ENCODE data around the gene ANKRD40CL.

The ANKRD40CL gene

DNA sequence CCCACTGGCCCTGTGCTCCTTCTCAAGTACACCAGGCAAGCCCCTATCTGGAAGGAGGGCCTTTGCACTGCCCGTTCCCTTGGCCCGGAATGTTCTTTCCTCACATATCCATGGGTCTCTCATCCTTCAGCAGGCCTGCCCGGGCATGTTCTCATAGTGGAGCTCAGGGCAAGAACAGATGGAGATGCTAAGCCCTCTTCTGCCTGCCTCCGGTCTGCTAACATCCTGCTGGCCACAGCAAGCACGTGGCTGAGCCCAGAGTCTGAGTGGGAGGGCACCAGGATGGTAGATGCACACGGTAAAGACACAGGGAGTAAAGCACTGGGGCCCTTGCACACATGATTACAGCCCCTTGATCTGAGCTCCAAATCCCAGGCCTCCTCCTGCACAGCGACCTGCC, 19.8 kb upstream of the ANKRD40CL start:
- no peak for DNase-seq (ENCODE audit: low read depth)

DNA sequence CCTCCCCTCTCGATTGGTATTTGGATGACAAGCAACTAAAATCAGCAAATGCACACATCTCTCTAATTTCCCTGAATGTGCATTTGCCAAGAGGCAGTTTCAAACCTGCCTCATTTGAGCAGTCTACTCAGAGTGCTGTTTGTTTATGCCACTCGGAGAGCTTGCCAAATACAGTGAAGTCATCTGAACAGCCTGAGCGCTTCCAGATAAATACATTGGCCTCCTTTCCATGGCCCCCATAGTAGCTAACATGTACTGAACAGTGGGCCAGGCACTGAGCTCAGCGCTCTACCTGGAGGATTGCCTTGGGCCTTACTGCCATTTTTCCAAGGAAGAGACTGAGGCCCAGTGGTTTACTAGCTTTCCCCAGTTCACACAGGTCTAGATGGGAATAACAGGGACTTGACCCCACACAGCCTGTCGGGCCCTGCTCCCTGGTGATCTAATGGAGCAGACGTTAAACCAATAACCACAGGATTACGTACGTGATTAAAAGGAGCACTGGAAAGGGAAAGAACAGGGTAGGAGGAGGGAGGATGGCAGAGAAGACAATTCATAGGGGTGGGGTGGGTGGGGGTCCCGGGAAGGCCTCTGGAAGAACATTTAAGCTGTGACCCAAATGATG, 18.7 kb upstream of the ANKRD40CL start:
- DNase-seq (ENCODE audit: low read depth), result no peak

DNA sequence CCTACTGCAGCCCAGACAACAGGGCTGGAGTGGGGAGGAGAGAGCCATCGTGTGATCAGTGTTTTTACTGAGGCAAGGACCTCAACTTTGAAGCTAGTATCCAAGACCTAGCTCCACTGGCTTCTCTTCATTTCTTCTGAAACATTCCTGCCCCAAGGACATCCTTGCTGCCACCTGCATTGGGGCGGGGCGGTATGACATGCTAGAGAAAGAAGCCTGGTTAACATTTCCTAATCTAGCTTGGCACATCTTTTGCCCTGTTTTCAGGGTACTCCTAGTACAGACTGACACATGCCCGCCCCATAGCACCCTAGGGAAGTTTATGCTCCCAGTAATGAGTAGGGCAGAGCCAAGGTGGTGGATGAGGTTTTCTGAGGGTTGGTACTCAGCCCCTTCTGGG, 17.8 kb upstream of the ANKRD40CL start:
- DNase-seq (ENCODE audit: low read depth), result no peak

DNA sequence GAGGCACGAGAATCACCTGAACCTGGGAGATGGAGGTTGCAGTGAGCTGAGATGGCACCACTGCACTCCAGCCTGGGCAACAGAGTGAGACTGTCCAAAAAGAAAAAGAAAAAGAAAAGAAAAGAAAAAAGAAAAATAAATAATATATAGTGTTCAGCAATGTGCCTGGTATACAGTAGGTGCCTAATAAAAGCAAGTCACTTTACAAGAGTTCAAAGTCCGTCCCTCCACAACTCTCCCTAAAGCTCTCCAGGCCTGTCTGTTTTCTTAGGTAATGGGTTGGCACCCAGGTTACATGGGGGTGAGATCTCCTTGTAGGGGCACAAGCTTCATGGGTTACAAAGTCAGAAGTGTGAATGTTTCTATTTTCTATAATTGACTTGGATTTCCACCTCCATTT, 16.6 kb upstream of the ANKRD40CL start:
- DNase-seq (ENCODE audit: low read depth), result no peak

DNA sequence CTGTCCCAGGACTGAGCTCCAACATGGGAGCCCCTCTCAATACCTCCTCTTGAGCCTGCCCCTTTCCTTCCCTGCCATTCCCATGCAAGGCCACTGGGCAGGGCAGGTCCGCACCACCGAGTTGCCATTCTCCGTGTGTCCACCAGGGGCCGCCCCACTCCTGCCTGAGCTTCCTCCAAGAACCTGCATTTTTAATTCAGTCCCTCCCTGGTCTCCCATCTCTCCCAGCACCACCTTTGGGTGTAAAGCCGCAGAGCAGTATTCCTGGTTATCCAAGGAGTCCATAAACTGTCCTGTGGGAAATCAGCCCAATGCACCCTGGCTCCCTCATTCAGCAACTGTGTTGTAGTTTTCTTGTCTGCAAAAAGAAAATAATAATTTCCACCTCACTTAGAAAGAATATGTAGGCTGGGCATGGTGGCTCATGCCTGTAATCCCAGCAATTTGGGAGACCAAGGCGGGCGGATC, 15.9 kb upstream of the ANKRD40CL start:
- peak; percentile 51 for DNase-seq (ENCODE audit: low read depth)

DNA sequence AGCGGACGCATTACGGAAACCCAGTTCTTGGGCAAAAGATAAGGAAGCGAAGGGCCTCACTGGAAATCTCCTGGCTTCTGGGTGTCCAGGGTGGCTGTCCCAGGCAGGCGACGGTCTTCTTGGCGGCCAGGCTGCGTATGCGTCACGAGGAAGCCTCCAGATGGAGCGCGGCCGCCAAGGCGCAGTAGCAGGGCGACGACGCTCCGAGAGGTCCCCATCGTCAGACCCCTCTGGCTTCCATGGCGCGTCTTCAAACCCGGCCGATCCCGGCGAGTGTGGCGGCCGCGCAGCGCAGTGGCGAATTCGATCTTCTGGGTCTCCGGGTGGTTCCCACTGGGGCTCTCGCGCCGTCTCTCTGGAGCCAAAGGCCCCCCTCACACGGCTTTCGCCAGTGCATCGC, 13.8 kb upstream of the ANKRD40CL start:
- no peak for DNase-seq (ENCODE audit: low read depth)

DNA sequence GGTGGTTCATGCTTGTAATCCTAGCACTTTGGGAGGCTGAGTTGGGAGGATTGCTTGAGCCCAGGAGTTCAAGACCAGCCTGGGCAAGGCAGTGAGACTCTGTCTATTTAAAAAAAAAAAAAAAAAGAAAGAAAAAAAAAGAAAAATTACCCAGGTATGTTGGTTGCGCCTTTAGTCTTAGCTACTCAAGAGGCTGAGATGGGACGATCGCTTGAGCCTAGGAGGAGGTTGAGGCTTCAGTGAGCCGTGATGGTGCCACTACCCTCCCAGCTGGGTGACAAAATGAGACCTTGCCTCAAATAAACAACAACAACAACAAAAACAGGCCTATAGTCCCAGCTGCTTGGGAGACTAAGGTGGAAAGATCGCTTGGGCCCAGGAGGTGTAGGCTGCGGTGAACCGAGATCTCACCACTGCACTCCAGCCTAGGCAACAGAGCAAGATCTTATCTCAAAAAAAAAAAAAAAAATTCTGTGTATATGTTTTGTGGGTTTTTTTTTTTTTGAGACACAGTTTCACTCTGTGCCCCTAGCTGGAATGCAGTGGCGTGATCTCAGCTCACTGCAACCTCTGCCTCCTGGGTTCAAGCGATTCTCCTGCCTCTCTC, 12.5 kb upstream of the ANKRD40CL start:
- DNase-seq (ENCODE audit: low read depth), result no peak

DNA sequence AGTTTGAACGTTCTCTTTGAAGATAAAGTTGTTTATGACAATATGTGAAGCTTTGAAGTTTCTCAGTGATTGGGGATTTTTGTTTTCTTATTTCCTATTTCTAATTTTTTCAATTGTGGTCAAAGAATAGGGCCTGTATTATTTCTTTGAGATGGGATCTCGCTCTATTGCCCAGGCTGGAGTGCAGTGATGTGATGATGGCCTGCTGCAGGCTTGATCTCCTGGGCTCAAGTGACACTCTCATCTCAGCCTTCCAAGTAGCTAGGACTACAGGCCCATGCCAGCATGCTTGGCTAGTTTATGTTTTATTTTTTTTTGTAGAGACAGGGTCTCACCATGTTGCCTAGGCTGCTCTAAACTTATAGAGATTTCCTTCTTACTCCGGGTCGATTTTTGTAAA, 11.7 kb upstream of the ANKRD40CL start:
- DNase-seq (ENCODE audit: low read depth), result no peak

DNA sequence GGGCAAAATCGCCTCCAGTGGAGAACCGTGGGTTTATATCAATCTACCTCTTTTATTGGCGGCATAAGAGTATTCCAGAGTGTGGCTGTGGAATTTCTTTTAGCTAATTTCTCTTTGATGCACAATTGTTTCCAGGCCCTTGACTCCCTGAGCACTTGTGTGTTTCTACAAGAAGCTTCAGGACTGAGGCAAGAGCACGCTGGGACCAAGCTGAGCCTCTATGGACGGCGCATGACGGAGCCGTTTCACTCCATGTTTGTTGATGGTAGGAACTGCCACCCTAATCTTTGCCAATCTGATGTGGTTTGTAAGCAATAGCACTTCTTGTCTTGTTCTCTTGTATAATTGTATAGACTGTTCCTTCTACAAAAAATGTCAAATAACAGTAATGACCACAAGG, 11.2 kb upstream of the ANKRD40CL start:
- no peak for DNase-seq (ENCODE audit: low read depth)

DNA sequence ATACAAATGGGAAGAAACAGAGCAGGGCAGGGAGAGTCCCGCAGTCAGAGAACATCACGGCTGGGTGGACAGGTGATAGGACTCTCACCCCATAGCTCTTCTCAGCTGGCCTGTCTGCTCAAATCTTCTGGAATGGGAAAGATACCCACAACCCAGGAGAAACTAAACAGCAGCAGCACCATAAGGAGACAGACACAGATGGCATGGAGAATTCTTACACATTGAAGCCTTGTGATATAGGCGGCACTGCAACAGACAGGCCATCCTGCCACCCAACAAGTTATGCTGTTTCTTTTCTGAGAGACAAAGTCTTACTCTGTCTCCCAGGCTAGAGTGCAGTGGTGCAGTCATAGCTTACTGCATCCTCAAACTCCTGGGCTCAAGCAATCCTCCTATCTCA, 8.6 kb upstream of the ANKRD40CL start:
- no peak for DNase-seq (ENCODE audit: low read depth)

DNA sequence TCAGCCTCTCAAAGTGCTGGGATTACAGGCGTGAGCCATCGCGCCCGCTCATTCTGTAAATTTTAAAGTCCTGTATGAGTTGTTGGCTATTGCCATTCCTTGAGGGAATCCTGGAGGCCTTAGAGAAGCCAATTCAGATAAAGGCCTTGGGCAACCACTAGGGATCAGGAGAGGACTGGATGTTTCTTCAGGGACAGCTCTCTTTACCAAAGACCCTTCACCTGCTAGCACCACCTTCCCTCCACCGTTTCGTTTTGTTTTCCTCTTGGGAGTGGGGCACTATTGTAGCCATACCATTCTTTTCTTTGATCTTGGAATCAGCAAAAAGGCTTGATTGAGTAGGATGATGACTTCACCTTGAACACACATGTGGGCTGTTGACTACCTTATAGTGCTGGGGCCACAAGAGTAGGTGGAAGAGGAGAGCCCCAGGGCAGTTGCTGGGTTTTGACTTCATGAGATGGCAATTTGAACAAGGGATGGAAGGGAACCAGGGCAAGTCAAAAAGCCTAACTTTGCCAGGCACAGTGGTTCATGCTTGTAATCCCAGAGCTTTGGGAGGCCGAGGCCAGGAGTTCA, 7.0 kb upstream of the ANKRD40CL start:
- no peak for DNase-seq (ENCODE audit: low read depth)

DNA sequence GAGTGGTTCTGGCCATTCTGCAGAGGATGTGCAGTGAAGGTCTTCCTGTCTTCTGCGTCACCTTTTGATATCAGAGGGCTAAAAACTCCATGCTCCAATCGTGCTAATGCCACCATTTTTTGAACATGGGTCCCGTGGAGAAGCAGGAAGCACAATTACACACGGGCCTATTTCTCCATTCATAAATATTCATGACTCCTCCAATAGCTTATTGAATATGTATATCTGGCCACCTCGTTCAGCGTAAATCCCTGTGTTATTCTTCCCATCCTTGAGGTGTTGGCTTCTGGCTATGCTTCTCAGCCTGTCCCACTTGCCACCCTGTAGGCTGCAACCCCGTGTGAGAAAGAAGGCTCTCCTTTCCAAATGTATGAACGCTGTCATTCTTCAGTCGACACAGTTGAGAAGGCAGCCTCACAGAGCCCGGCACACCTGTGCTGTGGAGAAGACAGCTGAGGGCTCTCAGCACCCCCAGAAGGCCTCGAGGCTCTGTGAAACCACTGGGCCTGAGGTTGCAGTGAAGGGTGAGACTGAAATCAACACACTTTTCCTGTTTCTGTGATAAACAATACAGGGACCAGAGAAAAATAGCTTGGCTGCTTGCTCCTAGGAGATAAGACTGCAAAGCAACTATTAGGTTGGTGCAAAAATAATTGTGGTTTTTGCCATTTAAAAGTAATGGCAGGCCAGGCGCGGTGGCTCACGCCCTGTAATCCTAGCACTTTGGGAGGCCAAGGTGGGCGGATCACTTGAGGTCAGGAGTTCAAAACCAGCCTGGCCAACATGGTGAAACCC, 4.9 kb upstream of the ANKRD40CL start:
- DNase-seq (ENCODE audit: low read depth), result no peak

DNA sequence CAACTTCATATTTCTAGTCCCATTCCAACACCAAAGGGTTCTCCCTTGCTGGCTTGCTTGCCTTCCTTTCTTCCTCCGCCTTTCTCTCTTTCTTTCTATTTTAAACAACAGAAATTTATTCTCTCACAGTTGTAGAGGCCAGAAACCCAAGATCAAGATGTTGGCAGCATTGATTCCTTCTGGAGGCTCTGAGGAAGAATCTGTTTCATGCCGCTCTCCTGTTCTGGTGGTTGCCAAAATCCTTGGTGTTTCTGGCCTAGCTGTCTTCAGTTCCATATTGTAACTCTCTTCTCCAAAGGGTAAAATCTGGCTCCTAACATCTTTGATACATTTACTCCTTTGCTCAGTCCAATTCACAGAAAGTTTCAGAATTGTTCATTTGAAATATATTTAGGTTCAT, 3.0 kb upstream of the ANKRD40CL start:
- DNase-seq (ENCODE audit: low read depth), result no peak

DNA sequence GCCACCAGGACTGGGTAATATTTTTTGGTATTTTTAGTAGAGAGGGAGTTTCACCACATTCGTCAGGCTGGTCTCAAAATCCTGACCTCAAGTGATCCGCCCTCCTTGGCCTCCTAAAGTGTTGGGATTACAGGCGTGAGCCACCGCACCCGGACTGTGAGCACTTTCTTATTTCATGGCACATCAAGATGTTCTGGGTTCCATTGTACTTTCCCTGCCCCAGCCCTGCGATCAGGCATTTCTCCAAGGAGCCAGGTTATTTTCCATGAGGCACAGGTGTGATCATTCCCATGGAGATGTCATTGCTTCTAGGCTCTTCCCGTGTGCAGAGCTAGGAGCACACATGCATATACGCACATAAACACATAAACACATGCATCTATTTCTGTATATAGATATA, 2.6 kb upstream of the ANKRD40CL start:
- DNase-seq (ENCODE audit: low read depth), result no peak

DNA sequence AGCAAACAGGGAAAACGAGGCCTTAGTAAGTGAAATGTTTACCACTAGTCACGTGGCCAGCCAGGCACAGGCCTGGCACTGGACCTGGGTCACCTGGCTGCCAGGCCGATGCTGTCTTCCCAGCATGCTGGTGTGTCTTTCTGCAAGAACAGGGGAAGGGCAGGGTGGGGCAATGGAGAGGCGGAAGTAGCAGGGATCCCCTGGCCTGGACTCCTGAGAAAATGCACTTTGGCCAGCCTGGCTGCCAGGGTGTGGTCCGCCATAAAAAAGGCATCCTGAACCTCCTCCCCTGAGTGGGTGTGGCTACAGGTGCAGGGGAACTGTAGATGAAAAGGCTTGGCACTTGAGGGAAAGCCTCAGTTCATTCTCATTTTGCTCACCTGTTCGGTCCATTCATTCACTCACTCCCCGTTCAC, 1.0 kb upstream of the ANKRD40CL start:
- no peak for DNase-seq (ENCODE audit: low read depth)

DNA sequence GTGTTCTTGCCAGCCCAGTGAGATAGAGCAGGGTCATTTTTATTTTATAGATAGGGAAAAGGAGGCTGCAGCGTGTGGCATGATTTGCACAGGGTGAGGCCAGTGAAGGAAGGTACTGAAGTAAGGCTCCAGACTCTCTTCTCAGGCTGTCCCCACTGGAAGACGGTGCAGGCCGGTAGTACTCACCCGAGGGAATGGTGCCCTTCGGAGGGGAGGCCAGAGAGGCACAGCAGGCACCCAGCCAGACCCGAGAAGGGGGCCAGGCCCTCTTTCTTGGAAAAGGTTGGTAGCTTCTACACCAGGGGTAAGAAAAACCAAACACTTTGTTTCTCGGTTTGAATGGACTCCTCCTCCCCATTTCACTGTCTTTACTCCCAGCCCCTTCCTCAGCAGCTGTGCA, 288 bp downstream of the ANKRD40CL start:
- DNase-seq (ENCODE audit: low read depth), result no peak

DNA sequence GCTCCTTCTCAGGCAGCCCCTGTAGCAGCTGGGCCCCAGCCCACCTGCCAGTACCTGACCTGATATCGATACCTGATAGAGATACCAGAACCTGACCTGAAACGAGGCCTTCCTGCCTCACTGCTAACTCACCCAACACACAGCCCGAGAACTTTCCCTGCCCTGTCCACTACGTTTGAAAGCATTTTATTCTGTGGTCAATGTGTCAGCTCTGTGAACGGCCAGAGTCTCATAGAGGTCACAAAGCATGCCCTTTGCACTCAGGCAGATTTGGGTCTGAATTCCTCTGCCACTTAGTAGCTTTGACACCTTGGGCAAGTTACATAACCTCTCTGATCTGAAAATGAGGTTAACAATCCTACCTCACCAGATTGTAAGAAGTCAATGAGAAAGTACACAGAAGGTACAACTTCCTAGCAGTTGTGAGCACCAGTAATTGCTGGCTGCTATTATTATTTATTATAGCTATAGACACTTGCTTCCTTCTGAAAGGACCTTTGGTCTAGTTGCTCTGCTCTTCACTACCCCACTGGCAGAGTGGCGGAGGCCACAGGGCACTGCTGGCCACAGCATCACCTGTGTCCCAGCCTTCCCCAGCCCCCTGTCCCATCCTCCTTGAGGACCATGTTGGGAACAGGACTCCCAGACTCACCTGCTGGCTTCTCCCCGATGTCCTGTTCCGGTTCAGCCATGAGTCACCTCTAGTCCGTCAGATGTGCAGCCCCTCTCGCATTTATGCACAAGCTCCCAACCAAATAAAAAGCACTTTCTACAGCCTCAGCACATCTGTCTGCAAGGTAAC, 895 bp downstream of the ANKRD40CL start:
- DNase-seq (ENCODE audit: low read depth), result no peak

DNA sequence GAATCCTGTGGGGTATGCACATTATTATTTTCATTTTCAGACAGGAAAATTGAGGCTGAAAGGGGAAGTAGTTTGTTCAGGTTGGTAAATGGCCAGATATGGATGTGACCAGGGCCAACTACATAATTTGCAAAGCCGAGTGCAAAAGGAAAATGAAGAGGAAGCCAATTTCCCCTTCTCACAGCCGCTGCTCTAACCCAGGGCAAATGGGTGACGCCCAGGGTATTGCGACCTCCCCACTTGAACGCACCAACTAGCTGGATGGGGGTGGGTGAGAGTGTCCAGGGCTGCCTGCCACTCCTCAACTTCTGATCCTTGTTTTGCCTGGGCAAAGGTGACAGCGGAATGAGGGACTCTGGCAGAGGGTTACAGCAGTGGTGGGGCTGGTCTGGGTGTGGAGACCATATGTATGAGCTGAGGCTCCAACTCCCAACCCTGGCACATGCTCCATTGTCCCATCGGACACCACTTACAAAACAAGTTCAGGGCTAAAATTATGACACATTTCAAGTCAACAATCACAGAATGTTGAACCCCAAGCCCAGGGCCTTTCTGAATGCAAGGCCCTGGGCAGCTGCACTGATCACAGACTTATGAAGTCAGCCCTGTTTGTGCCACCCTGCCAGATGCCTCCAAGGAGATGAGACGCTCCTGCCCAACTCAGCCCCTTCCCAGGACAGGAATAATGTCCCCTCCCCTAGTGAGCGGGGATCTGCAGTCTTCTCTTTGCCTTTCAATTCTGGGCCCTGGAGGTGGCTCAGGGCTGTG, 1.7 kb downstream of the ANKRD40CL start:
- no peak for DNase-seq (ENCODE audit: low read depth)

DNA sequence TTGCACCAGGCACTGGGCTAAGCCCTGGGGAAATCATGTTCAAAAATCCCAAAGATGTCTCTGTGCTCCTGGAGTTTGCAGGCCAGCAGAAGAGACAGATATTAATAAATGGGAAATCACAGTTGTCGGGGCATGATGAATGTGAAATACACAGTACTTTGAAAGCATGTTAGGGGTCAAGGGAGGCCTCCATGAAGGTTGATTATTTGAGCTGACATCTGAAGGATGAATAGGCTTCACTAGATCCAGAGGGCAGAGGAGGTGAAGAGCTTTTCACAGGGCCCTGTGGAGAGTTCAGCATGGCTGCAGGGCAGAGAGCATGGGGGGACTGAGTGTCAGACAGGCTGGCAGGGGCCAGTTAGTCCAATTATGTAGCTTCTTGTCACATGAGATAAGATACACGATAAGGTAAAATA, 2.6 kb downstream of the ANKRD40CL start:
- DNase-seq (ENCODE audit: low read depth), result no peak

DNA sequence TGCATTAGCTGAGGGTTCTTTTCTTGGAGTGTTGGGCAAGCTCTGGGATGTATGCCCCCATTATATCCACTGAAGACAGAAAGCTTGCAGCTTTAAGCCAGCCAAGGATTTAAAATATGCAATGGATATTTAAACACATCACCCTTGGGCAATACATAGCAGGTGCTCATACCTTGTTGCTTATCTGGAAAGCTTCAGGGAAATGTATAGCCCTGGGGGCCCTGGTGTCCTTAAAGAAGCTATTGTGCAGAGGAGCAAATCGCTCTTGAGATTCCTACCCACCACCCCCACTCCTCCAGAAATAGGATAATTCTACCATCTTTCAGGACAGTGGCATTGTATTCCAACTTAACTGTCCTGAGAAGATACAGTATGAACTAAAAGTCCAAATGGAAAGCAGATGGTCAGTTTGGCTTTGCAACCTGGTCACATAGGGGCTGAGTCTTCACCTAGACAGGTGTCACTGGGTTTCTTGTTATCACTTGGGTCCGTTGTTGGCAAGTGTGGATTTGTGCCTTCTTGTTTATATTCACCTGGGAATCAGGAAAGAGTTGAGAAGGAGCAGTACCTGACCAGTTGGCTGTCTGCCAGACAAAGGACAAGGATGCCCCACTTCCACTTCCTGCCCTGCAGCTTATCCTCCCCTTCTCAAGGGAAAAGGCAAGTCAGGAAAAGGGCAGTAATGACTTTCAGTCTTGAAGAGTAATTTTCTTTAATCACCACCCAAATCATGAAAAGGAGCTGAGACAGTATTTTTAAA, 3.4 kb downstream of the ANKRD40CL start:
- no peak for DNase-seq (ENCODE audit: low read depth)

DNA sequence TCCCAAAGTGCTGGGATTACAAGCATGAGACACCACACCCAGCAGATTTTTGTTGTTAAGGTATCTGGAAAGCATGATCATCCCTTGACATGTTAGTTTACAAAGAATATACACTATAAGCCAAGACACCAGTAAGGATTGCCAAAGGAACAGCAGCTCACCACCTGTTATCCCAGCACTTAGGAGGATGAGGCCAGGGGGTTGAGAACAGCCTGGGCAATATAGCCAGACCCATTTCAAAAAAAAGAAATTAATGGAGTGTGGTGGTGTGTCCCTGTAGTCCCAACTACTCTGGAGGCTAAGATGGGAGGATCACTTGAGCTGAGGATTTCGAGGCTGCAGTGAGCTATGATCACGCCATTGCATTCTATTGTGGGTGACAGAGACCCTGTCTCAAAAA, 5.1 kb downstream of the ANKRD40CL start:
- no peak for DNase-seq (ENCODE audit: low read depth)
